Hematopoietic multipotent progenitor cell treated with erythropoietin and hydrocortisone succinate and interleukin-3 and kit ligand, for 6 days (in vitro differentiated cells): ENCODE results near the gene TMEM186.
"Not testable (repeated sequence)": the region's sequence is repeated elsewhere in the genome, so short reads cannot be mapped to it uniquely, and the experiment has no call there.

Experiments
- DNase-seq: peaks from one replicate; pipeline ENCODE4 v3.0.0-alpha.2; 2015

The TMEM186 gene

GRCh38 chr16:8797364-8798173 is at the start of gene TMEM186, which contains the start of gene PMM2:
Gene TMEM186 (minus strand): TSS chr16:8797639. CDS start chr16:8797614, 25 bp downstream.
Gene PMM2 (plus strand): TSS chr16:8797839. CDS start chr16:8797883, 44 bp downstream.
- peak; percentile 99 for DNase-seq

GRCh38 chr16:8847145-8847544 is 49.7 kb upstream of the TMEM186 start:
- no peak for DNase-seq

GRCh38 chr16:8846401-8846932 is 49.0 kb upstream of the TMEM186 start:
- no peak for DNase-seq

GRCh38 chr16:8845699-8846298 is 48.4 kb upstream of the TMEM186 start:
- DNase-seq, result no peak

GRCh38 chr16:8843296-8843695 is 45.9 kb upstream of the TMEM186 start:
- not testable (repeated sequence) for DNase-seq

GRCh38 chr16:8842016-8842415 is 44.6 kb upstream of the TMEM186 start:
- not testable (repeated sequence) for DNase-seq

- not testable (repeated sequence) for DNase-seq
These were observed 40.2 kb upstream of the TMEM186 start for GRCh38 chr16:8837594-8837993.

- DNase-seq, result not testable (repeated sequence)
These were observed 39.4 kb upstream of the TMEM186 start for GRCh38 chr16:8836797-8837196.

- DNase-seq, result no peak
These were observed 35.3 kb upstream of the TMEM186 start for GRCh38 chr16:8832717-8833105.

GRCh38 chr16:8831871-8832716 is 34.7 kb upstream of the TMEM186 start:
- DNase-seq, result no peak

- no peak for DNase-seq
These were observed 34.0 kb upstream of the TMEM186 start for GRCh38 chr16:8831450-8831849.

GRCh38 chr16:8828541-8829165 is 31.2 kb upstream of the TMEM186 start:
- no peak for DNase-seq

GRCh38 chr16:8826278-8826879 is 28.9 kb upstream of the TMEM186 start:
- no peak for DNase-seq

GRCh38 chr16:8822403-8822802 is 25.0 kb upstream of the TMEM186 start:
- no peak for DNase-seq

- DNase-seq, result no peak
These were observed 22.1 kb upstream of the TMEM186 start for GRCh38 chr16:8819411-8820034.

- no peak for DNase-seq
These were observed 21.2 kb upstream of the TMEM186 start for GRCh38 chr16:8818504-8819270.

GRCh38 chr16:8816967-8817655 is 19.7 kb upstream of the TMEM186 start:
- DNase-seq, result no peak

GRCh38 chr16:8814095-8814806 is 16.8 kb upstream of the TMEM186 start:
- no peak for DNase-seq

- no peak for DNase-seq
These were observed 14.9 kb upstream of the TMEM186 start for GRCh38 chr16:8812162-8812843.
